Measurements from ENCODE around the gene SPAST.

GRCh38 chr2:32064021-32064601 is 755 bp downstream of the SPAST start:
- TF ChIP-seq CTCF (IDR thresholded peaks at IDR 0.05): no peak
- no peak for TF ChIP-seq ZFX (IDR thresholded peaks at IDR 0.05; ENCODE audit: borderline replicate concordance)

Data from 22Rv1 (cell line).